Fibroblast of skin of back (primary cell): ENCODE data around the gene RBM18. TPM values are rescaled to one million over a fixed set of nuclear protein-coding genes. Genes with fewer than 3 reads are reported as not detected.

Experiments used
- DNase-seq: peaks from one replicate; pipeline ENCODE4 v3.0.0-alpha.2; 2013
- polyA plus RNA-seq, 2 experiments: library from polyadenylated mRNA; unstranded; fragments of 120-200 nt; gene quantifications; one replicate each; pipeline ENCODE4 v1.2.1, GENCODE V29; 2013; ENCODE audit not compliant: insufficient read length in 2 of 2

RBM18 gene
- 23.2 TPM for polyA plus RNA-seq (2013, experiment 1 of 2; ENCODE audit: insufficient read length)
- 21.0 TPM for polyA plus RNA-seq (2013, experiment 2 of 2; ENCODE audit: insufficient read length)

DNA sequence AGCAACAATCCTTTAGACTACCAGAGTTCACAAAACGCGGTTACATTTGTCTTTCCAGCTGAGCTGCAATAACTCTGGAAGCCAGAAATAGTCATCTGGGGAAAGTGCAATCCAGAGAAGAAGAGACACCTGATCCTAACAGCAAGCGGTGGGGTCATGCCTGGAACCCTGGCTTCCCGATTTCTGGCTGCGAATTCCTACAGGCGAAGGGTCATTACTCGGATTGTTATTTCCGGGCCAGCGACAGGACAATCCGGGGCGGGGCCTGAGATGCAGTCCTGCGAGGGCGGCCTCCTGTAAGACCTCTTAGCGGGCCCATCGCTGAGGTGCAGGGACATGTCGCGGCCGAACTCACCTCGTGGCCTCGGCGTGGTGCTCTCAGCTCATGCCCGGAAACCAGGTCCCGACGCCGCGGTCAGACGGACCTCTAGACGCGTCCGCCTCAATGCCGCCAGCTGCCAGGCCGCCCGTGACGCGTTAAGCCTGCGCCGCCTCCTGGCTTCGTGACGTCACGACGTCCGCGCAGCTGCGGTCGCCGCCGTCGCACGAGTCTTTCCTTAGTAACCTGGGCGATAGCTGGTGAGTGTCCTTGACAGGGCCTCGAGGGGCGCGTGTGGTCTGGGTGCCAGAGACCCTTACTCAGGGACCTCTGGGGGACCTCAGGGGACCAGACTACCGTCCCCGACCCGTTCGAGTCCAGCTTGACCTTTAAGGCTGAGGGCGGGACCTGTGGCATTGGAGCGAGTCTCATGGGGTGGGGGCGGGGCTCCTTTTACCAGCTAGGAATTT is at the start of gene RBM18, which contains the start of gene MRRF:
Gene RBM18, minus strand, starts transcription at position 481 of the 789 bp plus-strand sequence. CDS start 3,348 bp downstream, outside the sequence.
Gene MRRF, plus strand, starts transcription at position 523 of the 789 bp plus-strand sequence. CDS start 6,010 bp downstream, outside the sequence.
- peak; percentile 88 for DNase-seq

- DNase-seq = no peak
Measured at GRCh38 chr9:122314165-122314564, 49.5 kb upstream of the RBM18 start.

DNA sequence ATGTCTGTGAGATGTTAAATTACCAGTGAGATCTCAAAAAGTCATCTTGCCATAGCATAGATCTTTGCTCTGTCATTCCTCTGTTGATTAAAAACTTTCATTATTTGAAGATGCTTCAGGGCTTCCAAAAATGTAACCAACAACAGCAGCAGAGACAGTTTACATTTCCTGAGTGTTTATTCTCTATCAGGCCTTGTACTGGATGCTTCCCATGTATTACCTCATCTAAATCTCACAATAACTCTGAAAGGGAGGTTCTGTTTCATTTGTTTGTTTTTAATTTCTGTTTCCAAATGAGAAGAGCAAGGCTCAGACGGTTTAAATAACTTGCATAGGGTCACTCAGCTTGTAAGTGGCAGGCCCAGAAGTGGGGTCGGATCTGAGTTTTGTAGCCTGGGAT is 45.2 kb upstream of the RBM18 start:
- no peak for DNase-seq

GRCh38 chr9:122307925-122308324 is 43.3 kb upstream of the RBM18 start:
- peak; percentile 10 for DNase-seq

- DNase-seq = no peak
Measured at GRCh38 chr9:122307061-122307460, 42.4 kb upstream of the RBM18 start.

DNA sequence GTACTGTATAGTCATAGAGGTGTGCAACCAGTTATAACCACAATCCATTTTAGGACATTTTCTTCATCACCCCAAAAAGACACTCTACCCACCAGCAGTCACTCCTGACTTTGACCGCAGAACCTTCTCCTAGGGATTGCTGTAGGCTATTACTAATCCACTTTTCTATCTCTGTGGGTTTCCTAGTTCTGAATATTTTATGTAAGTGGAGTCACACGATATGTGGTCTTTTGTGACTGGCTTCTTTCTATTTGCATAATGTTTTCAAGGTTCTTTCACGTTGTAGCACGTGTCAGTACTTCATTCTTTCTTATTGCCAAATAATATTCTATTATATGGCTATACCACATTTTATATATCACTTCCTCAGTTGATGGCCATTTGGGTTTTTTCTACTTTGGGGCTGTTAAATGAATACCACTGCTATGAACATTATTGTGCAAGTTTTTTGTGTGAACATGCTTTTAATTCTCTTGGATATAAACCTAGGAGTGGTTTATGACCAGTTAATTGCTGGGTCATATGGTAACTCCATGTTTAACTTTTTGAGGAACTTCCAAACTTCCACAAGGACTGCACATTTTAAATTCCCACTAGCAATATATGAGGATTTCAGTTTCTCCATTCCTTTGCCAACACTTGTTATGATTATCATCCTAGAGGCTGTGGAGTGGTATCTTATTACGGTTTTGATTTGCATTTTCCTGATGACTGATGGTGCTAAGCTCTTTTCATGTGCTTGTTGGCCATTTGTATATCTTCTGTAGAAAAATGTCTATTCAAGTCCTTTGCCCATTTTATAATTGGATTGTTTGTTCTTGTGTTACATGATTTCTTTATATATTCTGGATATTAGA is 37.8 kb upstream of the RBM18 start:
- no peak for DNase-seq

DNA sequence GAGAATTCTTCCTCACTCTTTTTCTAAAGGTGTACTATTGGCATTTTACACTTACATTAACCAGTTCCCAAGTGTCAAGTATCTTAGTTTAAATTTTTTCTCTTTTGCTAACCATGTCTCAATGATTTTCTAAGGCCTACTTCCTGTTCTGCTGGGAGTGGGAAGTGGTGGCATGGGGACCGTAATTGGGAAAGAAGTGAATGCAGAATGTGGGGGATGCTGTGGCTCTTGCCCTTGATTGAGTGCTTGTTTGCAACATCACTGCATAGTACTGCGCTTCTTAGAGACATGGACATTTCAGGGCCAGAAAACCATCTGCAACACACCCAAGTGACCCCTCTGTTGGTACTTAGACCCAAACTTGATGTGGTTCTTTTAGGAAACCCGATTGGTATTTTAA is 32.9 kb upstream of the RBM18 start:
- no peak for DNase-seq

DNA sequence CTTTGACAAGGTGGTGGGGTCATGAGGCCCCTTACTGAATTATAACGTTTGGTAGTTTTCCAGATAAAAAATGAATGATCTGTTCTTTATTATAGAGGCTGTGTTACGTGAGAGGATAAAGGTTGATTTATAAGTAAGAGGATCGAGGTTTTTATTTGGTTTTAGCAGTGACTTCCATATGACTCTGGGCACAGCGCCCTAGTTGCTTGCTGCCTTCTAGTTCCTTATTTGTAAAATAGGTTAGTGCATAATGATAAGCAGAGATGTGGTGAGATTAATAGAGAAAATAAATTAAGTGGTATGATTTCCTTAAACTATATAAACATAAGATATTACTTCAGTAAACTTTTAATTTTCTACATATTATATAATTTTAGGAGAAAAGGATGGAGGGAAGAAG is 29.9 kb upstream of the RBM18 start:
- no peak for DNase-seq

DNA sequence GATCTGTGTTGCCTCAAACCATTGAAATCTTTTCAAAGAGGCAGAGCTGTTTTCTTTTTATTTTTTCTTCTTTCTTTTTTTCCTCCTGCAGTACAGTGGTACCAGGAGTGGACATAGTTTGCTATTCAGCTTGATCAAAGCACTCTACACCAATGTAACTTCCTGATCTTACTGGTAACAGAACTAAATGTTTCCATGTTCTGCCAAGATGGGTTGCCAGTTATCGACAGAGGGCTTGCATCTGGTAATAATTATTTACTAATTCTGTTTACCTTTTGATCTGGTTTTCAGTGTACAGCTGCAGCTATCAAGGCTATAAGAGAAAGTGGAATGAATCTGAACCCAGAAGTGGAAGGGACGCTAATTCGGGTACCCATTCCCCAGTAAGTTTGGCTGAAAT is 26.8 kb upstream of the RBM18 start:
- no peak for DNase-seq

- DNase-seq = no peak
Measured at GRCh38 chr9:122287214-122287720, 22.6 kb upstream of the RBM18 start.

DNA sequence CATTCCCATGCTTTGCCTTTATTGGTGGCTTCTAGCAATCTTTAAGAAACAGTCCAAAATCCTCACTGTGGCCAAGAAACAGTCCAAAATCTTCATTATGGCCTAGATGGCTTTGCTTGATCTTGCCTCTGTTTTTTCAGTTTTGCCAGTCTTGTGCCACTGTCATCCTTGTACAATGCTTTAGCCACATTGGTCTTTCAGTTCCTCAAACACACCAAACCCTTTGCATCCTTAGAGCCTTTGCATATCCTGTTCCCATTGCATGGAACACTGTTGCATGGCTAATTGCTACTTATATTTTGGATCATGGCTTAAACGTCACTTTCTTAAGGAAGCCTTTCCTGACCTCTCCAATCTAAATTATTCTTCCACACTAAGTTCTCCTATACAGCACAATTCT is 22.1 kb upstream of the RBM18 start:
- DNase-seq = no peak

- DNase-seq = no peak
Measured at GRCh38 chr9:122281368-122281767, 16.7 kb upstream of the RBM18 start.

GRCh38 chr9:122277285-122277897 is 12.8 kb upstream of the RBM18 start:
- DNase-seq = no peak

GRCh38 chr9:122276096-122276495 is 11.5 kb upstream of the RBM18 start:
- DNase-seq = no peak

DNA sequence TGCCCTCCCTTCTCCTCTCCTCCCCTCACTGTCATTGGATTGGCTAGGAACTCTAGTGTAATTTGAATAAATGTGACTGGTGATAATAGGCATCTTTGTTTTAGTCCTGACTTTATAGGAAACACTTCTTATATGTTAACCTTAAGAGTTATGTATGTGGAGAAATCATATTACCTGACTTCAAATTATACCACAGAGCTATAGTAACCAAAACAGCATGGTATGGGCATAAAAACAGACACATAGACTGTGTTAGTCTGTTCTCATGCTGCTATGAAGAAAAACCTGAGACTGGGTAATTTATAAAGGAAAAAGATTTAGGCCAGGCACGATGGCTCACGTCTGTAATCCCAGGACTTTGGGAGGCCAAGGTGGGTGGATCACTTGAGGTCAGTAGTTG is 9.4 kb upstream of the RBM18 start:
- DNase-seq = no peak

DNA sequence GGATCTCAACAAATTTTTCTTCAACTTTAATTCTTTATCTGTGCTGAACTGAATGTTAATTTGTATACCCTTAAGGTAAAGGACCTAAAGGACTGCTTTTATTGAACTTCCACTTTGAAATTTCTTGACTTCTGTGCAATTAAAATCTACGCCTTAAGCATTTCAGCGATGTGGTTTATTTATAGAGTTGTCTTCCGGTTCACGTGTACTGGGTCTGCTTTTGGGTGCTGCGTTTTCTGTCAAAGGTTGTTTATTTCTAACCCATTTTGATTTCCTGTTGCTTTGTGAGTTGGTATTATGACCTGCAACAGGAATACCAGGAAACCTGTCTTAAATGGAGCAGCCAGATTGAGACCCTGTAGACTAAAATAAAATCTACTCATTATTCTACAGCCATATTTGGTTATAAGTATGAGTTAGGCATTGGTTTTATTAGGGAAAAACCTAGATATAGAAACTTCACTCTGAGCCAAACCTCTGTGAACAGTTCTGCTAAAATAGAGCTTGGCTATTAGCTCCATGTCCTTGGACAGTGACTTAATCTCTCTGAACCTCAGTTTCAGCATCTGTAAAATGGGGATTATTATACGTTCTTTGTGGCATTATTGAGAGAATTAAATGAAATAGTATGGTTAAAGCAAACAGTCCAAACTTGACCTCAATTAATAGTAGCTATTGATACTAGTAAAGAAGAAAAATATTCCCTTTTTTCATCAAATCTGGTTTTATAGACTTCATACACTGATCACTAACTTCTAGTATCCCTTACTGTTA is 3.6 kb upstream of the RBM18 start:
- no peak for DNase-seq

DNA sequence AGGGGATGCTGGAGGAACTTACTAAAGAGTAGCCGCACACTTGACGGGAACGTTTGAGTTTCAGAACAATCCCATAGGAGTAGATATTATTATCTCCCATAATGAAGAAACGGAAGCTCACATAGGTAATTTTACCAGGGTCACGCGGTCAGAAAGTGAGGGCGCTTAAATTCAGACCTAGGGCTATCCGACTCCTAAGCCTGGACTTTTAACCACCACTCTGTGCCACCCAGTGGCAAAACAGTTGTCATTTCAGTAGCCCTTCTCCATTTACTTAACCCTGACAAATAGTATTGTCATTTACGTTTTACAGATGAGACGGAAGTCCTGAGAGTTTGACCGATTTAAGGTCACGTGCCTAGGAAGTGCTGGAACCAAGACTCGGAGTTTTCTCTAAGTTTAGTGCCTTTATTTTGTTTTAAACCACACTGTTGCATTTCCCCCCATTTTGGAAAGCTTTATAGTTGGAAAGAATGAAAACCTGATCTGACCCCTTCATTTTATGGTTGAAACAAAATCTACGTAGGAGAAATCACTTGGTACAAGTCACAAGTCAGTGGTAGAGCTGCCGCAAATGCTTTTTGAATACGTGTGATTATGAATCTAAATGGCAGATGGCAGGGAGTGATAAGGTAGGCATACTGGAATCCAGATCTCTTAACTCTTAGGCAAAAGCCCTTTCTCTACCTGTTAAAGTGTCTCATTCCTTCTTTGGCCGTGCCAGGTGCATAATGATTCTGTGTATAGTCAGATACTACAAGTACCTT is 692 bp upstream of the RBM18 start:
- DNase-seq = peak; percentile 37

GRCh38 chr9:122263699-122264349 is 816 bp downstream of the RBM18 start:
- no peak for DNase-seq

GRCh38 chr9:122262073-122262472 is 2.6 kb downstream of the RBM18 start:
- DNase-seq = no peak

- peak; percentile 55 for DNase-seq
Measured at GRCh38 chr9:122261469-122261881, 3.2 kb downstream of the RBM18 start.
